Measurements from ENCODE around the gene KMT2C. TPM values are rescaled to one million over a fixed set of nuclear protein-coding genes. Genes with fewer than 3 reads are reported as not detected.

The KMT2C gene
- total RNA-seq, 1 donor from 2014 or later: 54.7 TPM

DNA sequence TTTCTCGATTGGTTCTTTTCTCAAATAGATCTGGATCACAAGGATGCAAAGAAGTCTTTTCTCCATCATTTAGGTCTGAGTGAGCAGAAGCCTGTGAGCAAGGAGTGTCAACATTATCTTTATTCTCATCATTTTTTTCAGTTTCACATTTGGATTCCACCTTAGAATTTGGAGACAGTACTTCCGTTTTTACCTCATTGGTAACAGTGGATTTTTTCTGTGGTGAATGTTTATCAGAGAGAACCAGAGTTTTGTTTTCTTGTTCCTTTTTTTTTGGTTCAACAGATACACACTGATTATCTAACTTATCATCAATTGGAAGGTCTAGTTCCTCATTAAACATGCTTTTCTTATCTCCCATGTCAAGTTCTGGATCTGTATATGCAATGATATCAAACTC is 259.0 kb downstream of the KMT2C start:
- Mint-ChIP-seq H3K27ac (ENCODE audit: unreplicated experiment) (no peak overlapping the region), H3K4me3 (no peak overlapping the region), H3K36me3 (ENCODE audit: low read depth) (peaks cover 33% of the 10 kb centered on the region), H3K9me3 (no peaks in the 10 kb centered on the region), H3K27me3 (ENCODE audit: low read depth) (no peaks in the 10 kb centered on the region), H3K4me1 (no peaks in the 10 kb centered on the region)
- DNase-seq (ENCODE audit: low read depth, low spot score): no peak
- TF ChIP-seq CTCF (conservative IDR thresholded peaks at IDR 0.05): no peak

- Mint-ChIP-seq H3K9me3 (no peaks in the 10 kb centered on the region), H3K27me3 (ENCODE audit: low read depth) (no peaks in the 10 kb centered on the region), H3K27ac (ENCODE audit: unreplicated experiment) (no peak overlapping the region), H3K4me1 (no peaks in the 10 kb centered on the region), H3K4me3 (no peak overlapping the region), H3K36me3 (ENCODE audit: low read depth) (peaks cover 19% of the 10 kb centered on the region)
- DNase-seq (ENCODE audit: low read depth, low spot score): no peak
- no peak for TF ChIP-seq CTCF (conservative IDR thresholded peaks at IDR 0.05)
Measured at GRCh38 chr7:152173372-152174070, 262.3 kb downstream of the KMT2C start.

DNA sequence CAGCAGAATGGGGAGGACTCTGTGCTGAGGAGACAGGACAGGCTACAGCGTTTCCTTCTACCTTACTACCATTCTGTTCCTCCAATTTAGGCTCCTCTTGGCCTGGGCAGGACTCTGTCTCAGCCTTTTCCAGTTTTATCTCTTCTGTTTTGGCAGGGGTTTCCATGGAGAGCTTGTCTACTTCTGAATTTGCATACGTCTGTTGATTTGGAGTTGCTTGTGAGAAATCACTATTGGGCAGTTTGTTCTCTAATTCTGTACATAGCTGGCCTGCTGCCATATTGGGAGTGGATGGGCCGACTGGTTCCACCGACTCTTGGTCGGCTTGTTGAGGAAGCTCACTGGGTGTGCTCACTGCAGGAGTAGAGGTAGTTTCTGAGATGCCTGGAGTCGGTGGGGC is 273.5 kb downstream of the KMT2C start:
- no peaks in the 10 kb centered on the region for H3K4me1 Mint-ChIP-seq
- H3K27me3 Mint-ChIP-seq (ENCODE audit: low read depth): no peaks in the 10 kb centered on the region
- TF ChIP-seq CTCF (conservative IDR thresholded peaks at IDR 0.05): no peak
- H3K9me3 Mint-ChIP-seq: no peaks in the 10 kb centered on the region
- H3K36me3 Mint-ChIP-seq (ENCODE audit: low read depth): peaks cover 26% of the 10 kb centered on the region
- H3K4me3 Mint-ChIP-seq: no peak overlapping the region
- H3K27ac Mint-ChIP-seq (ENCODE audit: unreplicated experiment): no peak overlapping the region
- DNase-seq (ENCODE audit: low read depth, low spot score): no peak

DNA sequence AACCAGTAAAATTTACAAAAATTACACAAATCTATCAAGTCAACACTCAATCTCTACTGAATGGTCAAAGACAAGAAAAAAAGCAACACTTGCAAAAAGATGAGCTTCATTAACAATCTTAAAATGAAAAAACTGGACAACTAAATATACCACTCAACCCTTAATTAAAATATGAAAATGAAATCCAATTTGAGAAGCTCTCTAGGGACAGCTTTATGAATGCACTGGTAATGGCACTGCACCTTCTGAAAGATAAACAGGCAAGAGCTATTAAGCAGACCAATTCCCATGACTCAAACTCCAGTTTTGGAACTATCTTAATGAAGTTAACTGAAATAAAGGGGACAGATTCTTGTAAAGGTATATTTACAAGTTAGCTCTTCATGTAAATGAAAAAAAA is 274.6 kb downstream of the KMT2C start:
- Mint-ChIP-seq H3K27me3 (ENCODE audit: low read depth) (no peaks in the 10 kb centered on the region), H3K4me3 (no peak overlapping the region), H3K4me1 (no peaks in the 10 kb centered on the region), H3K9me3 (no peaks in the 10 kb centered on the region), H3K27ac (ENCODE audit: unreplicated experiment) (no peak overlapping the region), H3K36me3 (ENCODE audit: low read depth) (peaks cover 24% of the 10 kb centered on the region)
- TF ChIP-seq CTCF (conservative IDR thresholded peaks at IDR 0.05): no peak
- no peak for DNase-seq (ENCODE audit: low read depth, low spot score)

DNA sequence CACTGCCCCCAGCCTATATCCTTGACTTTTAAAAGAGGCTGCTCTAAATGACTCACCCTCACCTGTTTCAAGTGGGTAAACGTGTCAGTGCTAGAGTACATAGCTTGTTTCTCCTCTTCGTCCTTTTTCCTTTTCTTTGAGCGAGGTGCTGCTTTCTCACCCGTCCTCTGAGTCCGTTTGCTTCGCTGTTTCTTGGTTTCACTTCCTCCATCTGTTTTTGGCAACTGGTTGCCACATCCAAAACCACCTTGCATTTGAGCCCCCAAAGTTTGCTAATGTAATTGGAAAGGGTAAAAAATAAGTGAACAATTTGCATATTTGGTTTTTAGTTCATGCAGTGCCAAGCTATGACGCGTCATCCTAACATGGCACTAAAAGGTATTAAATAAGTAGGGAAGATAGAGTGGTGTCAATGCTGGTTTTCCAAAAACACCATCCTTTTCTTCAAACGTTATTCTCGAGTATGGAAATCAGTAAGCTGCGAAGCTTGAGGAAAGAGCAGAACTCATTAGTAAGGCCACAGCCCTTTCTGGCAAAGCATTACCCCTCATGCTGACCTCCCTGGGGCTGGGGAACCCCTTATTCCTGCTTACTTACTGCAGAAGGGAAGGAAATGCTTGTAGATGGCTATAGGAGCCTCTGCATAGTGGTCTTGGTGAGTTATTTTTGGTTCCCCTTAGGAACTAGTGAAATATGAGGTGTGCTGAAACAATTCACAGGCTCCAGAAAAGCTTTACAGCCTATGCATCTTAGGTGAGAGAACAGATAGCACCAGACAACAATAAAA is 276.8 kb downstream of the KMT2C start:
- Mint-ChIP-seq H3K9me3 (no peaks in the 10 kb centered on the region), H3K4me1 (no peaks in the 10 kb centered on the region), H3K36me3 (ENCODE audit: low read depth) (peaks cover 31% of the 10 kb centered on the region), H3K27me3 (ENCODE audit: low read depth) (no peaks in the 10 kb centered on the region), H3K4me3 (no peak overlapping the region), H3K27ac (ENCODE audit: unreplicated experiment) (no peak overlapping the region)
- DNase-seq (ENCODE audit: low read depth, low spot score): no peak
- TF ChIP-seq CTCF (conservative IDR thresholded peaks at IDR 0.05): no peak
